H1 (cell line): ENCODE measurements around the gene STAC. TPM values are rescaled to one million over a fixed set of nuclear protein-coding genes. Genes with fewer than 3 reads are reported as not detected.

ENCODE experiments used
- polyA plus RNA-seq, 7 experiments: library from polyadenylated mRNA; depleted of rRNA in 3 of 7; stranded (reverse) in 5 of 7; unstranded in 2 of 7; fragments of >200 nt in 5 of 7; fragments of 200-250 nt in 2 of 7; gene quantifications; 1 replicate in 5 of 7; 2 replicates in 1 of 7; 4 replicates in 1 of 7; pipeline versions ENCODE4 v1.2.1 to v1.2.3, GENCODE V29; 2011 to 2013; ENCODE audit warnings: missing spikeins in 2 of 7, mixed read lengths in 2 of 7
- total RNA-seq: library from RNA; stranded (reverse); fragmentation: NEBNext Ultra II Directional; extraction: Animal tissue kit (Norgen Biotek cat#: 25700); gene quantifications from 2 replicates; pipeline ENCODE4 v1.2.1, GENCODE V29; 2021
- TF ChIP-seq, protein P1 (sequence below): fragments of 300-600 bp; sonication (generic); IDR thresholded peaks from 2 replicates; pipeline ENCODE4 v1.7.1; 2012; ENCODE audit warnings: low read length, moderate library complexity, mild to moderate bottlenecking, inconsistent platforms; ENCODE audit not compliant: insufficient replicate concordance
- TF ChIP-seq, protein P2 (sequence below): IDR thresholded peaks from 2 replicates; pipeline ENCODE4 v1.6.1; 2012; ENCODE audit warnings: inconsistent platforms

Gene STAC
- total and polyA plus RNA-seq, 2 of the 8 experiments (the other 6 are each of a cell fraction or from before 2014, with no cell fraction given): 8.0 to 18.1 TPM

DNA sequence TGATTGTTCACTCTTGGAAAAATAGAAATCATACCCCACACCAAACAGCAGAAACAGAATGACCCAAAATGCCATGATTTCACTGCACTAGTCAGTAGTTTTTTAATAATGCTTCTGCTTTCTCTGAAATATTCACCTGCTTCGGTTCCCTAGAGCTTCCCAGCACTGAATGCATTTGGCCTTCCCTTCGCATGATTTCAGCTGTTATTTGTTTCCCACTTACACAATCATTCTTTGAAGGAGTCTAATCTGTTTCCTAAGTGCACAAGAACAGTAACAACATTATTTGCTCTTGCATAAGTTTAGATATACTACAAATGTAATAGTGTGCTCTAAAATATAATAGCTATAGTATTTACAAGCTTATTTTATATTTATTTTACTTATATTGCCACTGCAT, 178.7 kb downstream of the STAC start (continued):
- TF ChIP-seq, protein P1, sequence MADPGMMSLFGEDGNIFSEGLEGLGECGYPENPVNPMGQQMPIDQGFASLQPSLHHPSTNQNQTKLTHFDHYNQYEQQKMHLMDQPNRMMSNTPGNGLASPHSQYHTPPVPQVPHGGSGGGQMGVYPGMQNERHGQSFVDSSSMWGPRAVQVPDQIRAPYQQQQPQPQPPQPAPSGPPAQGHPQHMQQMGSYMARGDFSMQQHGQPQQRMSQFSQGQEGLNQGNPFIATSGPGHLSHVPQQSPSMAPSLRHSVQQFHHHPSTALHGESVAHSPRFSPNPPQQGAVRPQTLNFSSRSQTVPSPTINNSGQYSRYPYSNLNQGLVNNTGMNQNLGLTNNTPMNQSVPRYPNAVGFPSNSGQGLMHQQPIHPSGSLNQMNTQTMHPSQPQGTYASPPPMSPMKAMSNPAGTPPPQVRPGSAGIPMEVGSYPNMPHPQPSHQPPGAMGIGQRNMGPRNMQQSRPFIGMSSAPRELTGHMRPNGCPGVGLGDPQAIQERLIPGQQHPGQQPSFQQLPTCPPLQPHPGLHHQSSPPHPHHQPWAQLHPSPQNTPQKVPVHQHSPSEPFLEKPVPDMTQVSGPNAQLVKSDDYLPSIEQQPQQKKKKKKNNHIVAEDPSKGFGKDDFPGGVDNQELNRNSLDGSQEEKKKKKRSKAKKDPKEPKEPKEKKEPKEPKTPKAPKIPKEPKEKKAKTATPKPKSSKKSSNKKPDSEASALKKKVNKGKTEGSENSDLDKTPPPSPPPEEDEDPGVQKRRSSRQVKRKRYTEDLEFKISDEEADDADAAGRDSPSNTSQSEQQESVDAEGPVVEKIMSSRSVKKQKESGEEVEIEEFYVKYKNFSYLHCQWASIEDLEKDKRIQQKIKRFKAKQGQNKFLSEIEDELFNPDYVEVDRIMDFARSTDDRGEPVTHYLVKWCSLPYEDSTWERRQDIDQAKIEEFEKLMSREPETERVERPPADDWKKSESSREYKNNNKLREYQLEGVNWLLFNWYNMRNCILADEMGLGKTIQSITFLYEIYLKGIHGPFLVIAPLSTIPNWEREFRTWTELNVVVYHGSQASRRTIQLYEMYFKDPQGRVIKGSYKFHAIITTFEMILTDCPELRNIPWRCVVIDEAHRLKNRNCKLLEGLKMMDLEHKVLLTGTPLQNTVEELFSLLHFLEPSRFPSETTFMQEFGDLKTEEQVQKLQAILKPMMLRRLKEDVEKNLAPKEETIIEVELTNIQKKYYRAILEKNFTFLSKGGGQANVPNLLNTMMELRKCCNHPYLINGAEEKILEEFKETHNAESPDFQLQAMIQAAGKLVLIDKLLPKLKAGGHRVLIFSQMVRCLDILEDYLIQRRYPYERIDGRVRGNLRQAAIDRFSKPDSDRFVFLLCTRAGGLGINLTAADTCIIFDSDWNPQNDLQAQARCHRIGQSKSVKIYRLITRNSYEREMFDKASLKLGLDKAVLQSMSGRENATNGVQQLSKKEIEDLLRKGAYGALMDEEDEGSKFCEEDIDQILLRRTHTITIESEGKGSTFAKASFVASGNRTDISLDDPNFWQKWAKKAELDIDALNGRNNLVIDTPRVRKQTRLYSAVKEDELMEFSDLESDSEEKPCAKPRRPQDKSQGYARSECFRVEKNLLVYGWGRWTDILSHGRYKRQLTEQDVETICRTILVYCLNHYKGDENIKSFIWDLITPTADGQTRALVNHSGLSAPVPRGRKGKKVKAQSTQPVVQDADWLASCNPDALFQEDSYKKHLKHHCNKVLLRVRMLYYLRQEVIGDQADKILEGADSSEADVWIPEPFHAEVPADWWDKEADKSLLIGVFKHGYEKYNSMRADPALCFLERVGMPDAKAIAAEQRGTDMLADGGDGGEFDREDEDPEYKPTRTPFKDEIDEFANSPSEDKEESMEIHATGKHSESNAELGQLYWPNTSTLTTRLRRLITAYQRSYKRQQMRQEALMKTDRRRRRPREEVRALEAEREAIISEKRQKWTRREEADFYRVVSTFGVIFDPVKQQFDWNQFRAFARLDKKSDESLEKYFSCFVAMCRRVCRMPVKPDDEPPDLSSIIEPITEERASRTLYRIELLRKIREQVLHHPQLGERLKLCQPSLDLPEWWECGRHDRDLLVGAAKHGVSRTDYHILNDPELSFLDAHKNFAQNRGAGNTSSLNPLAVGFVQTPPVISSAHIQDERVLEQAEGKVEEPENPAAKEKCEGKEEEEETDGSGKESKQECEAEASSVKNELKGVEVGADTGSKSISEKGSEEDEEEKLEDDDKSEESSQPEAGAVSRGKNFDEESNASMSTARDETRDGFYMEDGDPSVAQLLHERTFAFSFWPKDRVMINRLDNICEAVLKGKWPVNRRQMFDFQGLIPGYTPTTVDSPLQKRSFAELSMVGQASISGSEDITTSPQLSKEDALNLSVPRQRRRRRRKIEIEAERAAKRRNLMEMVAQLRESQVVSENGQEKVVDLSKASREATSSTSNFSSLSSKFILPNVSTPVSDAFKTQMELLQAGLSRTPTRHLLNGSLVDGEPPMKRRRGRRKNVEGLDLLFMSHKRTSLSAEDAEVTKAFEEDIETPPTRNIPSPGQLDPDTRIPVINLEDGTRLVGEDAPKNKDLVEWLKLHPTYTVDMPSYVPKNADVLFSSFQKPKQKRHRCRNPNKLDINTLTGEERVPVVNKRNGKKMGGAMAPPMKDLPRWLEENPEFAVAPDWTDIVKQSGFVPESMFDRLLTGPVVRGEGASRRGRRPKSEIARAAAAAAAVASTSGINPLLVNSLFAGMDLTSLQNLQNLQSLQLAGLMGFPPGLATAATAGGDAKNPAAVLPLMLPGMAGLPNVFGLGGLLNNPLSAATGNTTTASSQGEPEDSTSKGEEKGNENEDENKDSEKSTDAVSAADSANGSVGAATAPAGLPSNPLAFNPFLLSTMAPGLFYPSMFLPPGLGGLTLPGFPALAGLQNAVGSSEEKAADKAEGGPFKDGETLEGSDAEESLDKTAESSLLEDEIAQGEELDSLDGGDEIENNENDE: no peak
- TF ChIP-seq, protein P2, sequence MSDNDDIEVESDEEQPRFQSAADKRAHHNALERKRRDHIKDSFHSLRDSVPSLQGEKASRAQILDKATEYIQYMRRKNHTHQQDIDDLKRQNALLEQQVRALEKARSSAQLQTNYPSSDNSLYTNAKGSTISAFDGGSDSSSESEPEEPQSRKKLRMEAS: no peak
- TF ChIP-seq, all 59 proteins: peak for 0
